Measurements from ENCODE around the gene RPL7L1. TPM values are rescaled to one million over a fixed set of nuclear protein-coding genes. Genes with fewer than 3 reads are reported as not detected.
"Not testable (repeated sequence)": the region's sequence is repeated elsewhere in the genome, so short reads cannot be mapped to it uniquely, and the experiment has no call there.

The RPL7L1 gene
- polyA plus RNA-seq, 1 experiment, result 45.0 TPM

GRCh38 chr6:42899871-42900270 lies 20.5 kb downstream of the RPL7L1 start:
- TF ChIP-seq, protein P1, sequence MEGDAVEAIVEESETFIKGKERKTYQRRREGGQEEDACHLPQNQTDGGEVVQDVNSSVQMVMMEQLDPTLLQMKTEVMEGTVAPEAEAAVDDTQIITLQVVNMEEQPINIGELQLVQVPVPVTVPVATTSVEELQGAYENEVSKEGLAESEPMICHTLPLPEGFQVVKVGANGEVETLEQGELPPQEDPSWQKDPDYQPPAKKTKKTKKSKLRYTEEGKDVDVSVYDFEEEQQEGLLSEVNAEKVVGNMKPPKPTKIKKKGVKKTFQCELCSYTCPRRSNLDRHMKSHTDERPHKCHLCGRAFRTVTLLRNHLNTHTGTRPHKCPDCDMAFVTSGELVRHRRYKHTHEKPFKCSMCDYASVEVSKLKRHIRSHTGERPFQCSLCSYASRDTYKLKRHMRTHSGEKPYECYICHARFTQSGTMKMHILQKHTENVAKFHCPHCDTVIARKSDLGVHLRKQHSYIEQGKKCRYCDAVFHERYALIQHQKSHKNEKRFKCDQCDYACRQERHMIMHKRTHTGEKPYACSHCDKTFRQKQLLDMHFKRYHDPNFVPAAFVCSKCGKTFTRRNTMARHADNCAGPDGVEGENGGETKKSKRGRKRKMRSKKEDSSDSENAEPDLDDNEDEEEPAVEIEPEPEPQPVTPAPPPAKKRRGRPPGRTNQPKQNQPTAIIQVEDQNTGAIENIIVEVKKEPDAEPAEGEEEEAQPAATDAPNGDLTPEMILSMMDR (IDR thresholded peaks at IDR 0.05; ENCODE audit: low read depth, low read length), result no peak
- POLR2A ChIA-PET, result no interaction called here

DNA sequence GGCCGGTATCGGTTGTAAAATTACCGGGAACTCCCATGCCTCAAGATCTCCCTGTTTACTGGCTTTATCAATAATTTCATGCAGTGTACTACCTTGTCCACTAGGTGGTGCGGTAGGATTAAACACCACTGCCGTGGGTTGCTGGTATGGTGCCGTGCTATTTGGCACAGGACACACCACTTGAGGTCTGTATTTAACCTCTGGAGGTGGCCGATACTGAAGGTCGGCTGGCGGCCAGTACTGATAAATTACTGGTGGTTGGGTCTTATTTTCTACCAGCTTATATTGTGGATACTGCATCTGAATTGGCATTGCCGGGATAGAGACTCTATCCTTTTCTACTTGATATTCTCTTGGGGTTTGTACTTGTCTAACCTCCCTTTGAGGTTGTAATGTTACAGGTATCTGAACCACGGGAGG lies 22.1 kb downstream of the RPL7L1 start:
- Histone ChIP-seq H3K9me3 (ENCODE audit: control insufficient read depth, insufficient read depth, low read length) (no peaks in the 10 kb centered on the region), H3K4me3 (ENCODE audit: low read depth, low read length) (no peak overlapping the region), H3K27ac (ENCODE audit: low read depth, low read length) (no peak overlapping the region), H3K27me3 (ENCODE audit: control insufficient read depth, insufficient read depth, low read length) (no peaks in the 10 kb centered on the region)
- DNase-seq (ENCODE audit: low read depth, low spot score), result peak; percentile 62
- ChIA-PET POLR2A (interaction anchor here (0.5 kb wide), 1 partner anchor 120 kb away, joined by 4 read pairs; the partner anchor contains the start of gene BICRAL), CTCF (interaction anchor here (0.6 to 4.0 kb wide), 28 partner anchors 10 to 289 kb away, joined by 3 to 29 read pairs (median 4); partner anchors contain the start of genes CNPY3, KLHDC3, MEA1 and PEX6)
- TF ChIP-seq, protein P1 (IDR thresholded peaks at IDR 0.05; ENCODE audit: low read depth, low read length), result peak; percentile 83

More at GRCh38 chr6:42899871-42900270, 20.5 kb downstream of the RPL7L1 start:
- H3K4me3 ChIP-seq (ENCODE audit: low read depth, low read length), result no peak overlapping the region
- H3K27me3 ChIP-seq (ENCODE audit: control insufficient read depth, insufficient read depth, low read length), result no peaks in the 10 kb centered on the region
- no peaks in the 10 kb centered on the region for H3K9me3 ChIP-seq (ENCODE audit: control insufficient read depth, insufficient read depth, low read length)
- CTCF ChIA-PET, result interaction anchor here (0.6 to 4.0 kb wide), 7 partner anchors 16 to 240 kb away, joined by 3 to 29 read pairs (median 3); no protein-coding TSS in a partner anchor
- H3K27ac ChIP-seq (ENCODE audit: low read depth, low read length), result no peak overlapping the region
- DNase-seq (ENCODE audit: low read depth, low spot score), result no peak

- H3K27ac ChIP-seq (ENCODE audit: low read depth, low read length); DNase-seq (ENCODE audit: low read depth, low spot score); H3K27me3 ChIP-seq (ENCODE audit: control insufficient read depth, insufficient read depth, low read length); H3K9me3 ChIP-seq (ENCODE audit: control insufficient read depth, insufficient read depth, low read length); POLR2A ChIA-PET; H3K4me3 ChIP-seq (ENCODE audit: low read depth, low read length): not testable (repeated sequence)
- CTCF ChIA-PET, result interaction anchor here (1.2 to 2.0 kb wide), 4 partner anchors 69 to 241 kb away, joined by 3 to 9 read pairs (median 6); no protein-coding TSS in a partner anchor
Measured at GRCh38 chr6:42902429-42903263, 23.2 kb downstream of the RPL7L1 start.

- Histone ChIP-seq H3K27me3 (ENCODE audit: control insufficient read depth, insufficient read depth, low read length) (peaks cover 2% of the 10 kb centered on the region), H3K4me3 (ENCODE audit: low read depth, low read length) (no peak overlapping the region), H3K27ac (ENCODE audit: low read depth, low read length) (no peak overlapping the region), H3K9me3 (ENCODE audit: control insufficient read depth, insufficient read depth, low read length) (no peaks in the 10 kb centered on the region)
- TF ChIP-seq, protein P1 (IDR thresholded peaks at IDR 0.05; ENCODE audit: low read depth, low read length), result no peak
- no peak for DNase-seq (ENCODE audit: low read depth, low spot score)
- POLR2A ChIA-PET, result interaction anchor here (0.6 to 1.3 kb wide), 4 partner anchors 80 to 431 kb away, joined by 3 to 6 read pairs (median 4); partner anchors contain the start of gene PPP2R5D
- CTCF ChIA-PET, result interaction anchor here (0.5 to 0.7 kb wide), 3 partner anchors 42 to 326 kb away, joined by 3 to 10 read pairs (median 4); no protein-coding TSS in a partner anchor
Measured at GRCh38 chr6:42904467-42904866, 25.1 kb downstream of the RPL7L1 start.

DNA sequence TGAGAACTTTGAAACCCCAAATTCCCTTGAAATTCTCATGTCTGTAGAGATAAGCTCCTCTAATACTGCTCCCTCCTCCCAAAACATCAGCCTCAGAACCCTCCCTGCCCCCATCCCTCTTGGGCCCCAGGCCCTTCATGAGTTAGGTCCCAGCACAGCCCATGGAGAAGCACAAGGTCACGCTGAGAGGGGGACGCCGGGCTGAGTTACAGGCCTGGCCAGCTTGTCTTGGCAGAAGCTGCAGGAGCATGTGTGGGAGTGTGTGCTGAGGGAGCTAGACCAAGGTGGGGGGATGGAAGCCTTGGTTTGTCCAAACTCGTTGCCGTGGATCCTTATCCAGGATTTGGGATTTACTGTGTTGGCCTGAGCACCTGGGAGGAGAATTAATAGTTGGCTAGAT lies 27.9 kb downstream of the RPL7L1 start:
- Histone ChIP-seq H3K9me3 (ENCODE audit: control insufficient read depth, insufficient read depth, low read length) (no peaks in the 10 kb centered on the region; the same call in 1 of the 2 replicates), H3K27me3 (ENCODE audit: control insufficient read depth, insufficient read depth, low read length) (peaks cover 2% of the 10 kb centered on the region), H3K4me3 (ENCODE audit: low read depth, low read length) (no peak overlapping the region), H3K27ac (ENCODE audit: low read depth, low read length) (no peak overlapping the region)
- ChIA-PET POLR2A (no interaction called here), CTCF (no interaction called here)
- DNase-seq (ENCODE audit: low read depth, low spot score), result no peak
- TF ChIP-seq, protein P1 (IDR thresholded peaks at IDR 0.05; ENCODE audit: low read depth, low read length), result no peak

Measured in AG04450 (cell line).